NOMO-1 treated with DMSO at 0.1 percent for 48 hours (cell line): ENCODE results near the gene OMG.
"Not testable (repeated sequence)": the region's sequence is repeated elsewhere in the genome, so short reads cannot be mapped to it uniquely, and the experiment has no call there.

Experiments
- DNase-seq: peaks from one replicate; lab custom pipeline; 2025; ENCODE audit not compliant: unreplicated experiment; lab: John Stamatoyannopoulos, UW

OMG gene

GRCh38 chr17:31266042-31266441 lies 31.0 kb downstream of the OMG start:
- DNase-seq = no peak

DNA sequence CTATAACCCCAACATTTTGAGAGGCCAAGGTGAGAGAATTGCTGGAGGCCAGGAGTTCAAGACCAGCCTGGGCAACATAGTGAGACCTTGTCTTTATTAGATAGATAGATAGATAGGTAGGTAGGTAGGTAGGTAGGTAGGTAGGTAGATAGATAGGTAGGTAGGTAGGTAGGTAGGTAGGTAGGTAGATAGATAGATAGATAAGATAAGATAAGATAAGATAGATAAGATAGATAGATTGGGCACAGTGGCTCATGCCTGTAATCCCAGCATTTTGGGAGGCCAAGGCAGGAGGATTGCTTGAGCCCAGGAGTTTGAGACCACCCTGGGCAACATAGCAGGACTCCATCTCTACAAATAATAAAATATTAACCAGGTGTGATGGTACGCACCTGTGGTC lies 34.1 kb downstream of the OMG start:
- DNase-seq = not testable (repeated sequence)

- DNase-seq = no peak
These were observed 35.4 kb downstream of the OMG start for GRCh38 chr17:31261601-31262000.

GRCh38 chr17:31260151-31260550 lies 36.9 kb downstream of the OMG start:
- DNase-seq = no peak

DNA sequence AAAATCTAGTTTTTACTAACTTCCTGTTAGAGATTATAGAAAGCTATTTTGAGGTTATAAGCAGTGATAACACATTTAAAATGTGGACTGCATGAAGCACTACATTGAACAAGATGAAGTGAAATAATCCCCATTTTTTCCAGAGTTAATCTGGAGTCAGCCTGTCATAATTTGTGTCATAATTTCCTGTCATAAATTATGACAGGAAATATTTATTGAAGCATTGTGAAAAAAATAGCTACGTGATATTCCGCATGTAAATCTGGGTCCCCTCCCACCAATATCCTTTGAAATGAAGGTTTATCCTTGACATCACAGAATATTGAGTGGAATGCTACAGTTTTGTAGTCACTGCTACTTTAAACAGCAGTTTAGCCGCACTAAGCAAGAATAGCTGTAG lies 40.1 kb downstream of the OMG start:
- no peak for DNase-seq

- DNase-seq = no peak
These were observed 42.4 kb downstream of the OMG start for GRCh38 chr17:31254654-31255053.

- DNase-seq = no peak
These were observed 44.3 kb downstream of the OMG start for GRCh38 chr17:31252741-31253140.

- DNase-seq = no peak
These were observed 45.1 kb downstream of the OMG start for GRCh38 chr17:31251970-31252328.

GRCh38 chr17:31251105-31251969 lies 45.7 kb downstream of the OMG start:
- DNase-seq = no peak

DNA sequence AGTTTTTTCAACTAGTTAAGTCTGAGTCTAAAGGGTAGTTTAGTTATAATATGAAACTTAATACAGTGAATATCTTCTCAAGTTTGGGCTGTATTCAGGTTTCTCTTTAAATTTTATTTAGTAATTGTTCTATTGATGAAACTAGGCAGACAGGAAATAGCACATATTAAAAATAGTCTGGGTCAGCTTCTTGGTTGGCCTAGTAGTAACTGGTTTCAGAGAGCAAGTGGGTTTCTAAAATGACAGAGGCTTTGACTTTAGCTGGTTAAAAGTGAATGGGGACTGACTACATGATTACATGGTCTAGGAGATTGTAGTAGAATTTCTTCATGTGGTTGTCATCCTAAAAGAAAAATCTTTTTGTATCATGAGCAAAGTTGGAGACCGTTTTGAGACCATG lies 46.8 kb downstream of the OMG start:
- DNase-seq = no peak

DNA sequence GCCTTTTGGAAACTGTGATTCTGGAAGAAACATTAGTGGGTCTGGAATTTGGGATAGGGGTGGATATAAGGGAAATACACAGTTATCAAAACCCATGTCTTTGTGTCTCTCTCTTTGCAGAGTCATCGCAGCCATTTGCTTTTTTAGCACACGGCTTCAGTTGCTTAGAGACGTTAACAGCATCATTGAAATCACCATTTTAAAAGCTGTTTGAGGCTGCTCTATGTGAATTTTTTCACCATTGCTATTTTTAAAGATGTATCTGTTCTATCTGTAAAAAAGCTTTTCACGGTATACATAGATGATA lies 47.3 kb downstream of the OMG start:
- DNase-seq = no peak

- DNase-seq = no peak
These were observed 47.8 kb downstream of the OMG start for GRCh38 chr17:31248986-31249834.
